B cell (primary cell): Measurements from ENCODE around the gene USH1C. TPM values are rescaled to one million over a fixed set of nuclear protein-coding genes. Genes with fewer than 3 reads are reported as not detected.

Source experiments
- ATAC-seq: fragments of 200-7000 bp; cut with Tn5 transposase; one replicate; pipeline ENCODE4 v1.10.0; 2021; ENCODE audit warnings: low read depth, mild to moderate bottlenecking, moderate number of reproducible peaks, moderate library complexity
- CTCF ChIA-PET: fragments of 350-600 bp; sonication (Branson Sonifier 250); formaldehyde crosslinking; loops from one replicate; lab custom pipeline; 2021; ENCODE audit warnings: antibody characterized with exemption, inconsistent platforms; lab: Charles Lee
- POLR2A ChIA-PET: fragments of 350-600 bp; sonication (Branson Sonifier 250); formaldehyde crosslinking; loops from one replicate; lab custom pipeline; 2021; ENCODE audit warnings: antibody characterized with exemption; lab: Charles Lee
- DNase-seq: peaks from one replicate; pipeline ENCODE4 v3.0.0; 2013
- H2AFZ ChIP-seq: 2 replicates; pipeline ENCODE4 v1.6.1; 2012; ENCODE audit warnings: mild to moderate bottlenecking, low read depth, low read length; ENCODE audit not compliant: insufficient read depth, poor library complexity, severe bottlenecking
- H3K27ac ChIP-seq, 2 donors: 1 replicate in 1 of 2; 2 replicates in 1 of 2; pipeline ENCODE4 v1.5.1; 2012 to 2013; ENCODE audit warnings: low read length in 2 of 2, mild to moderate bottlenecking in 2 of 2, moderate library complexity in 1 of 2
- H3K27me3 ChIP-seq, 4 experiments: fragments of 200-600 bp in 1 of 4; sonication (generic) in 1 of 4; replicated peaks in 1 of 4; 1 replicate in 2 of 4; 2 replicates in 2 of 4; pipeline versions ENCODE4 v1.6.1 to v1.7.0; 2013 to 2016; ENCODE audit warnings: low read length in 3 of 4, mild to moderate bottlenecking in 2 of 4, mixed read lengths in 1 of 4, moderate library complexity in 1 of 4; ENCODE audit not compliant: insufficient read depth in 4 of 4, control insufficient read depth in 3 of 4; ENCODE audit errors: control extremely low read depth in 1 of 4
- H3K36me3 ChIP-seq, 2 experiments: replicated peaks in 1 of 2; 1 replicate in 1 of 2; 2 replicates in 1 of 2; pipeline versions ENCODE4 v1.6.1 to v1.7.1; 2013; ENCODE audit warnings: low read length in 1 of 2; ENCODE audit not compliant: insufficient read depth in 2 of 2, control insufficient read depth in 1 of 2; ENCODE audit errors: control extremely low read depth in 1 of 2, extremely low read depth in 1 of 2
- H3K4me1 ChIP-seq, 2 donors: fragments of 200-600 bp in 1 of 2; sonication (generic) in 1 of 2; 1 replicate in 1 of 2; 2 replicates in 1 of 2; pipeline versions ENCODE4 v1.5.1 to v1.6.1; 2013 to 2017; ENCODE audit warnings: low read length in 2 of 2; ENCODE audit not compliant: control insufficient read depth in 2 of 2, insufficient read depth in 2 of 2
- H3K4me2 ChIP-seq: replicated peaks from 2 replicates; pipeline ENCODE3; 2012; ENCODE audit warnings: mild to moderate bottlenecking, low read depth, low read length; ENCODE audit not compliant: poor library complexity, severe bottlenecking
- H3K4me3 ChIP-seq, 5 experiments: fragments of 200-600 bp in 1 of 5; sonication (generic) in 1 of 5; 1 replicate in 3 of 5; 2 replicates in 2 of 5; pipeline versions ENCODE4 v1.5.1 to v1.7.0; 2011 to 2016; ENCODE audit warnings: low read length in 4 of 5, mild to moderate bottlenecking in 4 of 5, low read depth in 2 of 5, control low read depth in 1 of 5, moderate library complexity in 1 of 5; ENCODE audit not compliant: insufficient read depth in 1 of 5; ENCODE audit errors: control extremely low read depth in 1 of 5, extremely low read depth in 1 of 5
- H3K79me2 ChIP-seq: fragments of 200-600 bp; sonication (generic); one replicate; pipeline ENCODE4 v1.6.0; 2016; ENCODE audit warnings: low read length; ENCODE audit not compliant: control insufficient read depth, insufficient read depth
- H3K9ac ChIP-seq: fragments of 200-600 bp; sonication (generic); 2 replicates; pipeline ENCODE4 v1.6.1; 2017; ENCODE audit warnings: mild to moderate bottlenecking, low read length, moderate library complexity
- H3K9me3 ChIP-seq, 3 donors: one replicate each; pipeline versions ENCODE4 v1.6.1 to v1.7.1; 2013; ENCODE audit warnings: low read length in 2 of 3; ENCODE audit not compliant: control insufficient read depth in 2 of 3, insufficient read depth in 1 of 3; ENCODE audit errors: control extremely low read depth in 1 of 3
- H4K20me1 ChIP-seq: 2 replicates; pipeline ENCODE4 v1.6.0; 2012; ENCODE audit warnings: mild to moderate bottlenecking, low read length; ENCODE audit not compliant: insufficient read depth, control insufficient read depth, poor library complexity, severe bottlenecking
- H3K27ac Mint-ChIP-seq: one replicate; pipeline ENCODE4 v1.8.0; 2021; ENCODE audit warnings: mixed read lengths
- H3K27me3 Mint-ChIP-seq: one replicate; pipeline ENCODE4 v1.8.0; 2021; ENCODE audit warnings: mixed read lengths
- H3K4me1 Mint-ChIP-seq: one replicate; pipeline ENCODE4 v1.8.0; 2021; ENCODE audit warnings: mixed read lengths
- H3K4me3 Mint-ChIP-seq: one replicate; pipeline ENCODE4 v1.8.0; 2021; ENCODE audit warnings: mixed read lengths
- H3K9me3 Mint-ChIP-seq: one replicate; pipeline ENCODE4 v1.8.0; 2022; ENCODE audit warnings: mixed read lengths; ENCODE audit not compliant: insufficient read depth
- EZH2 ChIP-seq: IDR thresholded peaks from 2 replicates; pipeline ENCODE4 v1.6.1; 2012; ENCODE audit warnings: borderline replicate concordance, low read depth, mild to moderate bottlenecking, moderate library complexity, low read length; ENCODE audit not compliant: insufficient read depth, poor library complexity, severe bottlenecking
- WGBS: methylation state at CpG from one replicate; pipeline ENCODE4 v1.1.5; 2013; ENCODE audit warnings: missing lambda C conversion rate; ENCODE audit not compliant: insufficient coverage; 5-methylcytosine and 5-hydroxymethylcytosine counted together
- intact Hi-C: fragments of 100-400 bp; cut with micrococcal nuclease; formaldehyde crosslinking; loops from one replicate; pipeline ENCODE4 v1.10.0; 2022
- polyA plus RNA-seq: library from polyadenylated mRNA; depleted of rRNA; stranded (reverse); fragments of >200 nt; gene quantifications from 2 replicates; pipeline ENCODE4 v1.2.3, GENCODE V29; 2012
- total RNA-seq, 2 donors: library from RNA; stranded (reverse); fragments of 120-200 nt in 1 of 2; gene quantifications; 1 replicate in 1 of 2; 2 replicates in 1 of 2; pipeline versions ENCODE4 v1.2.3 to v1.2.4, GENCODE V29; 2013 to 2022
- TF ChIP-seq, protein P1 (sequence below): fragments of 200-600 bp; IDR thresholded peaks from one replicate; pipeline ENCODE4 v1.8.0; 2022; ENCODE audit warnings: antibody characterized with exemption, mild to moderate bottlenecking

The USH1C gene
- total and polyA plus RNA-seq, 2 donors (not counting 1 experiment from before 2014, with no cell fraction given) = not detected

DNA sequence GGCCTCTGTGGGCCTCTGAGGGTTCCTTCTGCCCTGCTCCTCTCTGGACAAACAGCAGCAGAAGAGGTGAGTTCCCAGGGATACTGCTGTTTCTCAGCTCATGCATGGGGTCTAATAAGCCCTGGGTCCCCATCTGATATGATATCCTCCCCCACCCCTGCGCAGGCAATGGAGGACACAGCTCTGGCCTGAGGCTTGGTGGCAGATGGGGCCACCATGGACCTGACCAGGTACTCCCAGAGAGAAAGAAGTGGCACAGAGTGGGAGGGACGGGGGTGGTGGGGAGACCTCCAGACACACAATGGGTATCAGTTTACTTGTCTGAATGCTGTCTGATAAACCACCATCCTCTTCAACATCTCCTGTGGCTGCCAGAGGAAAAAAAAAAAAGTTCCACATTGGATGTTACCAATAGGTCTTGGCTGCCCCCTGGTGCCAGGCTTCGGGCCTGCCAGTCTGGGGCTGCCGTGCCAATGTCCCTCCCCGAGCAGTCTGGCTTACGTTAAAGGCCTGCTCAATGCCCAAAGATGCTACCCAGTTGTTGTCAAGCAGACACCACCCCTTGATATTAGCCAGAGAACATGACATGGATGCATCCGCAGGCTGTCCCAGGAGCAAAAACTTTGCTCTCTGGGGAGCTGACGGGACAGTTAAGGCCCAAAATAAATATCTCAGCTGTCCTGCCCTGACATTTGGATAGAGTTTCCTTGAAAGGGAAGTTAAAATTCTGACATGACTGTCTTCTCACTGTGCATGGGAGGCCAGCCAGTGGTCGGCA lies 39.7 kb downstream of the USH1C start:
- DNase-seq (peak; percentile 79), ATAC-seq (peak; percentile 68)
- no peak for TF ChIP-seq EZH2
- TF ChIP-seq, protein P1, sequence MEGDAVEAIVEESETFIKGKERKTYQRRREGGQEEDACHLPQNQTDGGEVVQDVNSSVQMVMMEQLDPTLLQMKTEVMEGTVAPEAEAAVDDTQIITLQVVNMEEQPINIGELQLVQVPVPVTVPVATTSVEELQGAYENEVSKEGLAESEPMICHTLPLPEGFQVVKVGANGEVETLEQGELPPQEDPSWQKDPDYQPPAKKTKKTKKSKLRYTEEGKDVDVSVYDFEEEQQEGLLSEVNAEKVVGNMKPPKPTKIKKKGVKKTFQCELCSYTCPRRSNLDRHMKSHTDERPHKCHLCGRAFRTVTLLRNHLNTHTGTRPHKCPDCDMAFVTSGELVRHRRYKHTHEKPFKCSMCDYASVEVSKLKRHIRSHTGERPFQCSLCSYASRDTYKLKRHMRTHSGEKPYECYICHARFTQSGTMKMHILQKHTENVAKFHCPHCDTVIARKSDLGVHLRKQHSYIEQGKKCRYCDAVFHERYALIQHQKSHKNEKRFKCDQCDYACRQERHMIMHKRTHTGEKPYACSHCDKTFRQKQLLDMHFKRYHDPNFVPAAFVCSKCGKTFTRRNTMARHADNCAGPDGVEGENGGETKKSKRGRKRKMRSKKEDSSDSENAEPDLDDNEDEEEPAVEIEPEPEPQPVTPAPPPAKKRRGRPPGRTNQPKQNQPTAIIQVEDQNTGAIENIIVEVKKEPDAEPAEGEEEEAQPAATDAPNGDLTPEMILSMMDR = peak; percentile 82
- Histone ChIP-seq H3K4me3 (no peak overlapping the region), H3K27ac (no peak overlapping the region), H3K36me3 (no peaks in the 10 kb centered on the region), H3K9ac (no peak overlapping the region), H3K4me1 (no peaks in the 10 kb centered on the region), H4K20me1 (no peaks in the 10 kb centered on the region), H3K27me3 (no peaks in the 10 kb centered on the region), H2AFZ (peak overlapping the region; percentile 2), H3K79me2 (no peaks in the 10 kb centered on the region), H3K4me2 (no peak overlapping the region), H3K9me3 (no peaks in the 10 kb centered on the region)
- H3K4me1 Mint-ChIP-seq = no peaks in the 10 kb centered on the region
- WGBS = 29% methylated on average over 6 of the region's 9 CpGs
- H3K27me3 Mint-ChIP-seq = peaks cover 9% of the 10 kb centered on the region
- ChIA-PET POLR2A (no interaction called here), CTCF (interaction anchor here (0.8 to 7.7 kb wide), 11 partner anchors 12 to 718 kb away, joined by 3 to 116 read pairs (median 6); partner anchors contain the start of gene KCNJ11)
- intact Hi-C loops = loop anchor here (1.0 to 10.0 kb wide), 4 partner anchors 115 to 684 kb away; no protein-coding TSS in a partner anchor
- no peak overlapping the region for H3K4me3 Mint-ChIP-seq
- H3K9me3 Mint-ChIP-seq = no peaks in the 10 kb centered on the region
- H3K27ac Mint-ChIP-seq = no peak overlapping the region

DNA sequence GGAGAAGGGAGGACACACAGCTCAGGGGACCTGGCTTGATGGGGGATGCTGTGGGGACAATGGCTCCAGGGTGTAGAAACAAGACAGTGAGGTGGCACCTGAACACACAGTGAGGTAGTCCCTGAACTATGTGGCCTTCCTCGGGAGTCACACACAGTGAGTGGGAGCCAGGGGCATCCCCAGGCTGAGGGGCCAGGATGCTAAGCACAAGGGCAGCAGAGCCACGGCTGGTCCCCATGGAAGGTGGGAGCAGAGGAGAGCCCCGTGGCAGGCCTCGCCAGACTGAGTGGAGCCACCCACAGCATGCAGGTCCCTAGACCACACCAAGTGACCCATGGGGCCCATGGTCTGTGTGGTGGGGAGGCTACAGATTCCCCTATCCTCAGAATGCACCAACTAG lies 41.6 kb downstream of the USH1C start:
- no peak overlapping the region for H3K4me3 Mint-ChIP-seq
- H3K27me3 ChIP-seq = no peaks in the 10 kb centered on the region
- H3K4me1 ChIP-seq = no peaks in the 10 kb centered on the region
- no peak for DNase-seq
- H3K36me3 ChIP-seq = no peaks in the 10 kb centered on the region
- no peaks in the 10 kb centered on the region for H3K79me2 ChIP-seq
- no peaks in the 10 kb centered on the region for H4K20me1 ChIP-seq
- no peak overlapping the region for H3K4me2 ChIP-seq
- no peaks in the 10 kb centered on the region for H3K9me3 ChIP-seq
- H3K4me3 ChIP-seq = no peak overlapping the region
- no peak overlapping the region for H3K27ac Mint-ChIP-seq
- no peak for TF ChIP-seq EZH2
- TF ChIP-seq, protein P1 = no peak
- H3K27ac ChIP-seq = no peak overlapping the region
- no peaks in the 10 kb centered on the region for H3K4me1 Mint-ChIP-seq
- no peak overlapping the region for H2AFZ ChIP-seq
- intact Hi-C loops = loop anchor here (10.0 kb wide), 1 partner anchor 558 kb away; no protein-coding TSS in a partner anchor
- no peak overlapping the region for H3K9ac ChIP-seq
- WGBS = 100% methylated on average over 1 of the region's 4 CpGs
- H3K9me3 Mint-ChIP-seq = no peaks in the 10 kb centered on the region
- CTCF ChIA-PET = interaction anchor here (0.9 to 7.7 kb wide), 4 partner anchors 25 to 273 kb away, joined by 3 to 116 read pairs (median 8); no protein-coding TSS in a partner anchor
- no peak for ATAC-seq
- H3K27me3 Mint-ChIP-seq = peaks cover 3% of the 10 kb centered on the region
- POLR2A ChIA-PET = no interaction called here
